H7 (cell line): ENCODE results near the gene TMEM132D. TPM values are rescaled to one million over a fixed set of nuclear protein-coding genes. Genes with fewer than 3 reads are reported as not detected.

Experiments
- DNase-seq: peaks from one replicate; pipeline ENCODE4 v3.0.0; 2012
- H3K27me3 ChIP-seq: 2 replicates; pipeline ENCODE4 v1.6.0; 2011; ENCODE audit warnings: mild to moderate bottlenecking, low read length; ENCODE audit not compliant: control insufficient read depth, insufficient read depth
- H3K36me3 ChIP-seq: replicated peaks from 2 replicates; pipeline ENCODE4 v1.5.1; 2011; ENCODE audit warnings: low read length; ENCODE audit not compliant: control insufficient read depth, insufficient read depth
- H3K4me3 ChIP-seq: 2 replicates; pipeline ENCODE4 v1.5.1; 2011; ENCODE audit warnings: low read depth, mild to moderate bottlenecking, control low read depth, low read length, moderate library complexity; ENCODE audit not compliant: insufficient read depth
- total RNA-seq: library from RNA; depleted of rRNA; stranded (reverse); fragments of >200 nt; shearing (Covaris generic); gene quantifications from 2 replicates; pipeline ENCODE4 v1.2.3, GENCODE V29; 2014

Gene TMEM132D
- total RNA-seq, 1 experiment from 2014 or later: 13.0 TPM

DNA sequence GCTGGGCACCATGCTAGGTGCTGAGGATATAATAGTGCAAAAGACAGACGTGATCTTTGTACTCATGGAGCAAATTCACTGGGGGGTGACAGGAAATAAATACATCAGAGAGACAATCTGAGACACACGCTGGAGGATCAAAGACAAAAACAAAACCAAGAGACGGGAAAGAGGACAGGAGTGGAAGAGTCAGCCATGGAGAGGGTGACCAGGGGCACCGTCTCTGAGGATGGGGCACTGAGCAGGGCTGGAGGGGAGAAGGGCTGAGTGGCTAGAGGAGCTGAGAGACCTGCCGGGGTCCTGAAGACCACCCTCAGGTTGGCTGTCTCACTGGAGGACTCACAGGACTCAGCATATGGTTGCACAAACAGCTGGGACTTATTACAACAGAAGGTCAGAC is 81.9 kb downstream of the TMEM132D start:
- H3K36me3 ChIP-seq: no peaks in the 10 kb centered on the region; the same call in 1 of the 2 replicates
- H3K27me3 ChIP-seq: no peaks in the 10 kb centered on the region

DNA sequence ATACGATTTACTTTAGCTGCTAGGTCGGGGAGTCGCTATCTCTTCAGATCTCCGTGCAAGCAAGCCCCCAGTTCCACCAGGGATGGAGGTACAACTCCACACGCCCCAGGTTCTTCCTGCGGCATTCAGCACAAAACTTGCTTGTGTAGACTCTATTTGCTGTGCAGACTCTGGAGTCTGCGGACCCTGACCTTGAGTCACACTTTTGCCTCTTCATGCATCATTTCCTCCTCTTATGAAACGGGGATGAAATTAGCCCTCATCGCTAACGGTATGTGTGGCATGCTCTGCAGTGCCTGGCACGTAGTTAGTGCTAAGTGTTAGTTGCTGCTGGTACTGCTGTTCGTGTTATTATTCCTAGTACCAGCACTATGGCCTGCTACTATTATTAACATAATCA is 84.4 kb downstream of the TMEM132D start:
- Histone ChIP-seq H3K4me3 (no peak overlapping the region), H3K27me3 (no peaks in the 10 kb centered on the region), H3K36me3 (no peaks in the 10 kb centered on the region; the same call in 1 of the 2 replicates)
- DNase-seq: no peak

More for the DNA sequence above, 81.9 kb downstream of the TMEM132D start:
- DNase-seq: no peak
- no peak overlapping the region for H3K4me3 ChIP-seq

- no peak for DNase-seq
- Histone ChIP-seq H3K36me3 (no peaks in the 10 kb centered on the region), H3K4me3 (no peak overlapping the region), H3K27me3 (no peaks in the 10 kb centered on the region)
Observed at GRCh38 chr12:129815846-129816245, 88.0 kb downstream of the TMEM132D start.

DNA sequence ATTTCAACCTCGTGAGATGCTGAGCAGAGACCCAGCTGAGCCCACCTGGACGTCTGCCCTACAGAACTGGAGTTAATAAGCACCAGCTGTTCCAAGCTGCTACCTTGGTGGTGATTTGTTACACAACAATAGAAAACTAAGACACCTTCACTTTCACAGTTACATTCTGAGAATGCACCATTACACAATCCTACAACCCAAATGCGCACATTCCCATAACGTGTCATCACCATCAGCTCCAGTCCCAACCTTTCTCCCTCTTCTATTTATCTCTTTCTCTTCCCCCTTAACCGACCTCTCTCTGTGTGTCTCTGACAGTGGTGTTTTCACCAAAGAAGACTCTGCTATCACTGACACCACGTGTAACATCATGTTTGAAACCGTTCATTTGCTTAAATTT is 91.9 kb downstream of the TMEM132D start:
- Histone ChIP-seq H3K27me3 (no peaks in the 10 kb centered on the region), H3K4me3 (no peak overlapping the region), H3K36me3 (no peaks in the 10 kb centered on the region)
- no peak for DNase-seq

DNA sequence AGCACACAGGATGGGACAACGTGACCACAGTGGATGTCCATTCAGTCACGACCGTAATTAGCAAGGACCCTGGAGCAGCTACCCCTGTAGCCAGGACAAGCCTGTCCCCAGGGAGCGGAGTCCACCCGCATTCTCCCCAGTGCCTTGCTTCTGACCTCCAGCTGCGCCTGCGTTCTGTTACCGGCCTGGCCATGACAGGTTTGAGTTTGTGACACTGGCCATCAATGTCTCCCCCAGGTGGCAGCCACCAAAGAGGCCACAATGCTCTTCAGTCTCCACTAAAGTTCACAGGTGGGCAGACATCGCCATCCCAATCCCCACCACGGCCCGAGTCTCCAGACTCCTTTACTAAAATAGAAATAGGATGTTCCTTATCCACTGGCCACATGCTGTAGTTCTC is 96.7 kb downstream of the TMEM132D start:
- Histone ChIP-seq H3K4me3 (no peak overlapping the region), H3K27me3 (no peaks in the 10 kb centered on the region), H3K36me3 (no peaks in the 10 kb centered on the region)
- DNase-seq: no peak

DNA sequence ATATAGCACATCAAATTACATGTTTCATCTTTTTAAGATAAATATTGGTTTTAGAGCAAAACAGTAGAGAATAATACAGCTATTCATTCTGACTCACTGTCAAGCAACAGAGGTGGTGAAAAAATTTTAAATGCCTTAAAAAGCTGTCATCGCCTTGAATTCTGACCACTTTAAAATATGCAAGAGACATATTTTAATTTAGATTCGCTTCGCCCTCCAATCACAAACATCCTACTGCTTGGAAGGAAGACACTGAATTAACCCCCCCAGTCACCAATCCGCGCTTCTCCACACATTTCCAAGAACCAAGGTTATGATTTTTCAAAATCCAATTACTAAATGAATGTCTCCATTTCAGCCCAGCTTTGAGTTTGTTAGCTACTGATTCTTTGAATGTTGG is 112.4 kb downstream of the TMEM132D start:
- no peaks in the 10 kb centered on the region for H3K36me3 ChIP-seq
- no peaks in the 10 kb centered on the region for H3K27me3 ChIP-seq
- no peak overlapping the region for H3K4me3 ChIP-seq
- DNase-seq: no peak

GRCh38 chr12:129790930-129791329 is 112.9 kb downstream of the TMEM132D start:
- no peaks in the 10 kb centered on the region for H3K27me3 ChIP-seq
- DNase-seq: no peak
- no peaks in the 10 kb centered on the region for H3K36me3 ChIP-seq
- H3K4me3 ChIP-seq: no peak overlapping the region

GRCh38 chr12:129790331-129790730 is 113.5 kb downstream of the TMEM132D start:
- no peak for DNase-seq
- no peaks in the 10 kb centered on the region for H3K27me3 ChIP-seq
- H3K36me3 ChIP-seq: no peaks in the 10 kb centered on the region
- no peak overlapping the region for H3K4me3 ChIP-seq

DNA sequence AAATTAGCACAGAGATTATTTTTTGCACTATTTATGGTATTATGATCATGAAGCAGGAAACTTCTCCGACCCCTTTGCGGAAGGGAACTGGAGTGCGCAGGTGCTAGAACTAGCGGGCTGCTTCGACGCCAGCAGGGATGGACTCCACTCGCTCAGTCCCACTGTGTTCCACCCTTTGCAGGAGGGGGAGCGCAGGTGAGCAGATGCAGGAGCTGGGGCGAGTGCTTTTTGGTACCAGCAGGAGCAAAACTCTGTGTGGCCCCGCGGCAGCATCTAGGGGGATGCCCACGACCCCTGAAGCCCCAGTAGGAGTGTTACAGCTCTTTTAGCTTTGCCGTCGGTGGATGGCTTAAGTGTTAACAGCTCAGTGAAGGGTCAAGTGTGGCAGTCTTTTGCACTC is 113.9 kb downstream of the TMEM132D start:
- DNase-seq: no peak
- no peak overlapping the region for H3K4me3 ChIP-seq
- H3K36me3 ChIP-seq: no peaks in the 10 kb centered on the region
- no peaks in the 10 kb centered on the region for H3K27me3 ChIP-seq

- Histone ChIP-seq H3K27me3 (no peaks in the 10 kb centered on the region), H3K36me3 (no peaks in the 10 kb centered on the region), H3K4me3 (no peak overlapping the region)
- no peak for DNase-seq
Observed at GRCh38 chr12:129788506-129789084, 115.2 kb downstream of the TMEM132D start.

DNA sequence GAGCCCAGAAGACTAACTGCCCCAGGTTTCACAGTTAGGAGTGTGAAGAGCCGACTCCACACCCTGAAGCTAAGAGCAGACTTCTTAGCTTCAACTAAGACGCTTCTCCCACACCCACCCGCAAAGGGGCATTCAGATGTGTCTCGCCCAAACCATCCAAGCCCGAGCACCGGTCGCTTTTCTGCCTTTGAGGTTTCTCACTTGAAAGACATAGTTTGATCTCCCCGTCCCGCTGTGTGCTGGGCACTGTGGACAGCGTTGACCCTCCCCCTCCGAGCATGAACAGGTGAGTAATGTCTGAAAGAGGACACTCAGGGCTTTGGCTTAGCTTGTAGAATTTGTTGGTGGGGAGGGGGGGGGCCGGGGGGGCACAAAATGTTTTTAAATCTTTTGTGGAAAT is 123.8 kb downstream of the TMEM132D start:
- DNase-seq: no peak
- H3K4me3 ChIP-seq: no peak overlapping the region
- H3K36me3 ChIP-seq: no peaks in the 10 kb centered on the region

GRCh38 chr12:129779033-129779432 is 124.8 kb downstream of the TMEM132D start:
- DNase-seq: no peak
- Histone ChIP-seq H3K36me3 (no peaks in the 10 kb centered on the region), H3K4me3 (no peak overlapping the region), H3K27me3 (no peaks in the 10 kb centered on the region)

More for the DNA sequence above, 123.8 kb downstream of the TMEM132D start:
- H3K27me3 ChIP-seq: no peaks in the 10 kb centered on the region

DNA sequence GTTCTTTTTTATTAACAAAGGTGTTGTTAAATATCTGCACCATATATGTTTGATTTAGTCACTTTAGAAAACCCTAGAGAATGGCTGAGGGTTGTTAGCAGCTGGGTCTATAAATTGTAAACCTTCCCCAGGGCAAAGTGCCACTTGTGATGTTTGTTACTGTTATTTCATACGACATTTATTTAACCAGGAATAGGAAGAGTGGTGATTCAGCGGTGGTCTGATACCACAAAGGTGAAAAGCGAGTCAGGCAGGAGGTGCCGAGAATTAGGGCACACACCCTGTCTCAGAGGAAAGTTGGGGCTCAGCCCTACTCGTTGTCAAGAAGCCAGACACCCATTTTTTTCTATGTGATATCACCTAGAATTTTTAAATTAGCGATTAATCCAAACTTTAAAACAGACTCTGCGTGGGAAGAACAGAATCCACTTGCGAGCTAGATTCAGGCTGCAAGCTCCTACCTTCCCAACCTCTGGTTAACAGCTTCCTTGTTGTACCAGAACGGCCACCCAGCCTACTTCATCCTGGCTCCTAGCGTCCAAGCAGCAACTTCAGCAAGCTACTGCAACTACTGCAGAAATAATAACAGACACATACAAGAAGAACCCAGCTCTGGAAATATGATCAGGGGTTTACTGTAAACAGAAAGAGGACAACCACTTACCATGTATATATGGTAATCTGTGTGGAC is 126.7 kb downstream of the TMEM132D start:
- no peaks in the 10 kb centered on the region for H3K36me3 ChIP-seq
- H3K4me3 ChIP-seq: no peak overlapping the region
- no peak for DNase-seq
- H3K27me3 ChIP-seq: no peaks in the 10 kb centered on the region

DNA sequence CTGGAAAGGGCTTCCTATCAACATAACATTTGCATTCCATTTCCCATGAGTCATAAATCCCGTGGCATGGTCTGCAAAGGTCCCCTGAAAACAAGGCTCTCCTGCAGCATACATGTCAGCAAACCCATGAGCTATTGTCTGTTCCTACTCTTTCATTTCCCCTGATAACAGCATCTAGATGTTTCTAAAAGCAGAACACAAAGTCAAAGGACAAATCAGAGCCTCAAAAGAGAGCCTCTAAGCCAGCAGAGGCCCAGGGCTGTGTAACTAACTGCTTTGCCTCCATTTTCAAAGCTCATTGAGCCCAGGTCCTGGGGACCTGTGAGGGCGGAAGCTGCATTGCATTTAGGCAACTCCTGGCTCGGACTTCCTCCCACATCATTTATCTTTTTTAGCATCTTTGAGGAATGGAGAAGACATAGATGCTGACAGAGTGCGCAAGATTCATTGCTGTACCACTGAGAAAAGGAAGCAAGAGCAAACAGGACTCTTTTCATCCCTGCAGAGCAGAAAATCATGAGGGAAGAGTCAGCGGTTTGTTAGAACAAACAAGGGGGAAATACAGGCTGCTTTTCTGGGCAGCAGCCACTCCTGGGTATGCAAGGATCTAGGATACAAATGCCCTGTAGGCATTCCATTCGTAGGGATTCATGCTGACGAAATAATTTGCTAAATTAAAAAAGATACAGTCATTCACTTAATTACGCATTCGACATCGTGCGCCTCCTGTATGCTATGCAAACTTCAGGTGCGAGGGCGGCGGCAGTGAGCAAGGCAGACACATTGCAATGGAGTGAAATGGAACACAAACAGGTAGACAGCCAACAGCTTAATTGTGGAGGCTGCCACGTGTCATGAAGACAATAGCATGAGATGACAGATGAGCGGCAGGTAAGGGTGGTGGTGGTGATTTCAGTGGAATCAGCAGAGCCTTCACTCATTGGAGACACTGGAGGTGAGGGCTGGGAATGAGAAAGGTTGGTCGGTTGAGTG is 131.0 kb downstream of the TMEM132D start:
- DNase-seq: no peak
- H3K27me3 ChIP-seq: no peaks in the 10 kb centered on the region
- H3K36me3 ChIP-seq: no peaks in the 10 kb centered on the region
- H3K4me3 ChIP-seq: no peak overlapping the region

DNA sequence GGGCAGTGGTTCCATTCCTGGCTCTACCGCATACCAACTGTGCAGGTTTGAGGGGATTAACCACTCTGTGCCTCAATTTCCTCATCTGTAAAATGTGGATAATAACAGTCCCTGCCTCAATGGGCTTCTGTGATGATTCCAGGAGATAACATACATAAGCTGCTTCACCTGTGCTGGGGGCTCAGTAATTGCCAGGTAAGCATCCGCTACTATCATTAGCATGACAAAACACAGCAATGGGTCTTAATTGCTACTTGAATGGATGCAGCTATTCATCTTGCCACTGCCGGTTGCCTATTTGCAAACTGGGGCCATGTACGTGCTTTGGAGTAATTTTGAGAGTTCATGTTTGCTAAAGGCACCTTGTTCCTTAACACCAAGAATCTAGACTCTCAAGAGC is 132.6 kb downstream of the TMEM132D start:
- no peaks in the 10 kb centered on the region for H3K27me3 ChIP-seq
- H3K36me3 ChIP-seq: no peaks in the 10 kb centered on the region
- H3K4me3 ChIP-seq: no peak overlapping the region
- no peak for DNase-seq
